Panc1 (cell line): ENCODE data around the gene AMBRA1.

Experiments
- POLR2AphosphoS5 ChIP-seq: IDR thresholded peaks from 2 replicates; pipeline ENCODE4 v1.6.1; 2012; ENCODE audit warnings: mild to moderate bottlenecking, low read depth, low read length, moderate library complexity
- REST ChIP-seq, 2 experiments: IDR thresholded peaks; 2 replicates each; pipeline ENCODE4 v1.6.1; 2011 to 2012; ENCODE audit warnings: low read depth in 2 of 2, control low read depth in 1 of 2, low read length in 1 of 2, mild to moderate bottlenecking in 1 of 2, moderate library complexity in 1 of 2; ENCODE audit not compliant: insufficient read depth in 1 of 2
- SIN3A ChIP-seq: IDR thresholded peaks from 2 replicates; pipeline ENCODE4 v1.6.1; 2012; ENCODE audit warnings: low read depth, mild to moderate bottlenecking, low read length, moderate library complexity, borderline replicate concordance; ENCODE audit not compliant: insufficient read depth
- TCF7L2 ChIP-seq: IDR thresholded peaks from 2 replicates; pipeline ENCODE4 v1.6.1; 2011; ENCODE audit warnings: mild to moderate bottlenecking, low read depth, low read length, inconsistent platforms
- TF ChIP-seq, protein P1 (sequence below): fragments of 450-650 bp; IDR thresholded peaks from 2 replicates; pipeline ENCODE4 v1.5.1; 2017; ENCODE audit warnings: mild to moderate bottlenecking

DNA sequence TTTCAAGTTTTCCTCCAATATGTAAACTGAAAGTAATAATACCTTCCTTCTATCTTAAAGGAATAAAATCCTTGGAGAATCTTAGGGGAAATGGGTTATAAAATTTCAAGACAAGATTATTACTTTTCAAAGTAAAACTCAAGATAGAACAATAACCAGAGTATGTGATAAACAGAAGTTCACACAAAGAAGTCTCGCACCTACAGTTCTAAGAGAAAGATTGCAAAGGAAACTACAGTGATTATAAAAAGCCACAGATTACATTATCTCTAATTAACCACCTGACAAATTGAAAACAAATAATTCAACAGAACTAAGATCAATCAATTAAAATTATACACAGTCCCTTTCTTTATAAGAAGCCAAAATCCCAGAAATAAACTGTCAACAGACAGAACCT is 34.0 kb downstream of the AMBRA1 start:
- TF ChIP-seq, protein P1, sequence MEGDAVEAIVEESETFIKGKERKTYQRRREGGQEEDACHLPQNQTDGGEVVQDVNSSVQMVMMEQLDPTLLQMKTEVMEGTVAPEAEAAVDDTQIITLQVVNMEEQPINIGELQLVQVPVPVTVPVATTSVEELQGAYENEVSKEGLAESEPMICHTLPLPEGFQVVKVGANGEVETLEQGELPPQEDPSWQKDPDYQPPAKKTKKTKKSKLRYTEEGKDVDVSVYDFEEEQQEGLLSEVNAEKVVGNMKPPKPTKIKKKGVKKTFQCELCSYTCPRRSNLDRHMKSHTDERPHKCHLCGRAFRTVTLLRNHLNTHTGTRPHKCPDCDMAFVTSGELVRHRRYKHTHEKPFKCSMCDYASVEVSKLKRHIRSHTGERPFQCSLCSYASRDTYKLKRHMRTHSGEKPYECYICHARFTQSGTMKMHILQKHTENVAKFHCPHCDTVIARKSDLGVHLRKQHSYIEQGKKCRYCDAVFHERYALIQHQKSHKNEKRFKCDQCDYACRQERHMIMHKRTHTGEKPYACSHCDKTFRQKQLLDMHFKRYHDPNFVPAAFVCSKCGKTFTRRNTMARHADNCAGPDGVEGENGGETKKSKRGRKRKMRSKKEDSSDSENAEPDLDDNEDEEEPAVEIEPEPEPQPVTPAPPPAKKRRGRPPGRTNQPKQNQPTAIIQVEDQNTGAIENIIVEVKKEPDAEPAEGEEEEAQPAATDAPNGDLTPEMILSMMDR: no peak
- no peak for TF ChIP-seq POLR2AphosphoS5
- TF ChIP-seq TCF7L2: no peak
- TF ChIP-seq SIN3A: no peak
- no peak for TF ChIP-seq REST (IDR thresholded peaks at IDR 0.05; ENCODE audit: insufficient read depth in 1 of 2, low read depth in 2 of 2, low read length in 1 of 2)
